Measurements from ENCODE around the gene CLIC5.

CLIC5 gene

GRCh38 chr6:45969883-45970282, 45.8 kb downstream of the CLIC5 start:
- Histone ChIP-seq H3K36me3 (ENCODE audit: control insufficient read depth in 2 of 2, insufficient read depth in 2 of 2, low read length in 2 of 2) (no peaks in the 10 kb centered on the region), H3K9me3 (ENCODE audit: control insufficient read depth in 2 of 2, low read length in 2 of 2) (no peaks in the 10 kb centered on the region), H3K9ac (ENCODE audit: low read depth in 1 of 2, low read length in 2 of 2) (peak overlapping the region; percentile 82 to 87), H3K4me1 (ENCODE audit: control insufficient read depth in 2 of 2, insufficient read depth in 2 of 2, low read length in 2 of 2) (peaks cover 7 to 20% of the 10 kb centered on the region in 2 donors), H3K27me3 (ENCODE audit: control insufficient read depth in 2 of 2, insufficient read depth in 2 of 2, low read length in 2 of 2) (no peaks in the 10 kb centered on the region), H3K27ac (ENCODE audit: low read depth in 2 of 2, low read length in 2 of 2) (peak overlapping the region; percentile 96 to 97), H3K4me3 (ENCODE audit: low read length in 2 of 2) (peak overlapping the region; percentile 68 to 76)

DNA sequence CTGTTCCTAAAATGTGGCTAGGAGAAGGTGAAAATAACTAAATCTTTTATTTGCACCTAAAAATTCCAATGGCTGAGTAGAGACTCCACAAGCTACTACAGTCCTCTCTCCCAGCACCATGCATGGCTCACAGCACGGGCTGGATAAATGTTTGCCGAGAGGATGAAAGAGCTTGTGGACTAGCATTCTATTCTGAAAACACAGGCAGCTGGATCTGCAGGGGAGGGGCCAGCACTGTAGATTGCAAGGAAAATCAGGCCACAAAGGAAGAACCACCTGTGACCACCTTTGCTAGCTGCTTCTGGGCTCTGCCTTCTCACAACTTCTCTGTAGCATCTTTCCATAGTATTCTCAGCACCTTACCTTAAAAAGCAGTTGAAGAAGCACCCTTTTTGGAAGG, 46.6 kb downstream of the CLIC5 start:
- Histone ChIP-seq H3K36me3 (ENCODE audit: control insufficient read depth in 2 of 2, insufficient read depth in 2 of 2, low read length in 2 of 2) (no peaks in the 10 kb centered on the region), H3K9ac (ENCODE audit: low read depth in 1 of 2, low read length in 2 of 2) (peak overlapping the region; percentile 42 to 87), H3K27me3 (ENCODE audit: control insufficient read depth in 2 of 2, insufficient read depth in 2 of 2, low read length in 2 of 2) (no peaks in the 10 kb centered on the region), H3K9me3 (ENCODE audit: control insufficient read depth in 2 of 2, low read length in 2 of 2) (no peaks in the 10 kb centered on the region), H3K4me1 (ENCODE audit: control insufficient read depth in 2 of 2, insufficient read depth in 2 of 2, low read length in 2 of 2) (peaks cover 7 to 20% of the 10 kb centered on the region in 2 donors), H3K4me3 (ENCODE audit: low read length in 2 of 2) (peak overlapping the region; percentile 68 to 76), H3K27ac (ENCODE audit: low read depth in 2 of 2, low read length in 2 of 2) (peak overlapping the region; percentile 96 to 97)

DNA sequence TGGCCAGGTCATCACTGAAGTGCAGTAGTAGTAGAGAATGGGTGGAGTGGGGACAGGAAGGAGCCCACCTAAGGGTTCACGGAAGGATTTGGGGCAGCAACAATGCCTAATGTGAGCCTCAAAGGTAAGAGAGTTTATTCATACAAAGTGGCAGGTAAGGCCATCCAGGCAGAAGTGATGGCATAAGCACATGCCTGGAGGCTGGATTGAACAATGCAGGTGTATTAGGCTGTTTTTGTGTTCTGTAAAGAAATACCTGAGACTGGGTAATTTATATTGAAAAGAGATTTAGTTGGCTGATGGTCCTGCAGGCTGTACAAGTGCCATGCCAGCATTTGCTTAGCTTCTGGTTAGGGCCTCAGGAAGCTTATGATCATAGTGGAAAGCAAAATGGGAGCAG, 48.3 kb downstream of the CLIC5 start:
- H3K27me3 ChIP-seq (ENCODE audit: control insufficient read depth in 2 of 2, insufficient read depth in 2 of 2, low read length in 2 of 2), result no peaks in the 10 kb centered on the region
- H3K9ac ChIP-seq (ENCODE audit: low read depth in 1 of 2, low read length in 2 of 2), result no peak overlapping the region

GRCh38 chr6:45966797-45967196, 48.9 kb downstream of the CLIC5 start:
- H3K4me3 ChIP-seq (ENCODE audit: low read length in 2 of 2), result no peak overlapping the region
- no peaks in the 10 kb centered on the region for H3K9me3 ChIP-seq (ENCODE audit: control insufficient read depth in 2 of 2, low read length in 2 of 2)
- no peaks in the 10 kb centered on the region for H3K27me3 ChIP-seq (ENCODE audit: control insufficient read depth in 2 of 2, insufficient read depth in 2 of 2, low read length in 2 of 2)
- no peak overlapping the region for H3K27ac ChIP-seq (ENCODE audit: low read depth in 2 of 2, low read length in 2 of 2)
- H3K9ac ChIP-seq (ENCODE audit: low read depth in 1 of 2, low read length in 2 of 2), result no peak overlapping the region
- H3K36me3 ChIP-seq (ENCODE audit: control insufficient read depth in 2 of 2, insufficient read depth in 2 of 2, low read length in 2 of 2), result no peaks in the 10 kb centered on the region
- peaks cover 7 to 20% of the 10 kb centered on the region in 2 donors for H3K4me1 ChIP-seq (ENCODE audit: control insufficient read depth in 2 of 2, insufficient read depth in 2 of 2, low read length in 2 of 2)

More for the DNA sequence above, 48.3 kb downstream of the CLIC5 start:
- peaks cover 7 to 20% of the 10 kb centered on the region in 2 donors for H3K4me1 ChIP-seq (ENCODE audit: control insufficient read depth in 2 of 2, insufficient read depth in 2 of 2, low read length in 2 of 2)
- no peak overlapping the region for H3K27ac ChIP-seq (ENCODE audit: low read depth in 2 of 2, low read length in 2 of 2)
- H3K9me3 ChIP-seq (ENCODE audit: control insufficient read depth in 2 of 2, low read length in 2 of 2), result no peaks in the 10 kb centered on the region
- no peaks in the 10 kb centered on the region for H3K36me3 ChIP-seq (ENCODE audit: control insufficient read depth in 2 of 2, insufficient read depth in 2 of 2, low read length in 2 of 2)
- no peak overlapping the region for H3K4me3 ChIP-seq (ENCODE audit: low read length in 2 of 2)

DNA sequence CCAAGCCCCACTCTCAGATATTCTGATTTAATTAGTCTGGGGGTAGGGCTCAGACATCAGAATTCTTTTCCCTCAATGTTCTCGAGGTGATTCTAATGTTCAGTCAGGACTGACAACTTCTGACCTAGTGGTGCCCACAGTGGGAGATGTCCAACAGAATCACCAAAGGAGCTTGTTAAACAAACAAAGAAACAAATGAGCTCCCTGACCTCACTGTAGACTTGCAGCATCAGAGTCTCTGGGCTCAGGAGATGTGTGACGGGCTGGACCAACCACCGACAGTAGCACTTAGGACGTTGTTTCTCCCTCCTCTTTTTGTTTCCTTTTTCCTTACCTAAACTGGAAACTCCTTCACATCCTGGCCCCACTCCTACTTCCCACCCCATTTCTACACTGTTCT, 49.3 kb downstream of the CLIC5 start:
- H3K4me1 ChIP-seq (ENCODE audit: control insufficient read depth in 2 of 2, insufficient read depth in 2 of 2, low read length in 2 of 2), result peaks cover 7 to 20% of the 10 kb centered on the region in 2 donors
- no peaks in the 10 kb centered on the region for H3K36me3 ChIP-seq (ENCODE audit: control insufficient read depth in 2 of 2, insufficient read depth in 2 of 2, low read length in 2 of 2)
- H3K27ac ChIP-seq (ENCODE audit: low read depth in 2 of 2, low read length in 2 of 2), result no peak overlapping the region

DNA sequence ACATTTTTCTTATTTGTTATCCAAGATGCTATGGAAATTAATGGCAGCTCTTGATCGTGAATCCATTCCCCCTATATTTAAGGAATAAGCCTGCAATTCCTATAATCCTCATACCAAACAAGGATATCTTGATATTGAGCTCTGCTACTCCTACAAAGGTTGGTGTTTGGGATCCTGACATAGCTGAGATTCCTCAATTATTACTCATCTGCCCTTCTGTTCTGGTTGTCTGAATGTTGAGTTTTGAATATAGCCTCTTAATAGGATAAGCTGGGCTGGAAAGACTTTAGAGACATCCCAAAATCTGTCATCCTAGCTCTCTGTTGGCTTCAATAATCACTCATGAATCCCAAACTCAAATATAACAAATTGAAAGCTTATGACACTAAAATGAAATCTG, 49.9 kb downstream of the CLIC5 start:
- peaks cover 7 to 17% of the 10 kb centered on the region in 2 donors for H3K4me1 ChIP-seq (ENCODE audit: control insufficient read depth in 2 of 2, insufficient read depth in 2 of 2, low read length in 2 of 2)
- H3K27me3 ChIP-seq (ENCODE audit: control insufficient read depth in 2 of 2, insufficient read depth in 2 of 2, low read length in 2 of 2), result no peaks in the 10 kb centered on the region
- H3K9ac ChIP-seq (ENCODE audit: low read depth in 1 of 2, low read length in 2 of 2), result no peak overlapping the region
- no peaks in the 10 kb centered on the region for H3K9me3 ChIP-seq (ENCODE audit: control insufficient read depth in 2 of 2, low read length in 2 of 2)
- H3K36me3 ChIP-seq (ENCODE audit: control insufficient read depth in 2 of 2, insufficient read depth in 2 of 2, low read length in 2 of 2), result no peaks in the 10 kb centered on the region
- no peak overlapping the region for H3K27ac ChIP-seq (ENCODE audit: low read depth in 2 of 2, low read length in 2 of 2)
- H3K4me3 ChIP-seq (ENCODE audit: low read length in 2 of 2), result no peak overlapping the region

More for the DNA sequence above, 49.3 kb downstream of the CLIC5 start:
- Histone ChIP-seq H3K27me3 (ENCODE audit: control insufficient read depth in 2 of 2, insufficient read depth in 2 of 2, low read length in 2 of 2) (no peaks in the 10 kb centered on the region), H3K4me3 (ENCODE audit: low read length in 2 of 2) (no peak overlapping the region), H3K9me3 (ENCODE audit: control insufficient read depth in 2 of 2, low read length in 2 of 2) (no peaks in the 10 kb centered on the region), H3K9ac (ENCODE audit: low read depth in 1 of 2, low read length in 2 of 2) (no peak overlapping the region)

DNA sequence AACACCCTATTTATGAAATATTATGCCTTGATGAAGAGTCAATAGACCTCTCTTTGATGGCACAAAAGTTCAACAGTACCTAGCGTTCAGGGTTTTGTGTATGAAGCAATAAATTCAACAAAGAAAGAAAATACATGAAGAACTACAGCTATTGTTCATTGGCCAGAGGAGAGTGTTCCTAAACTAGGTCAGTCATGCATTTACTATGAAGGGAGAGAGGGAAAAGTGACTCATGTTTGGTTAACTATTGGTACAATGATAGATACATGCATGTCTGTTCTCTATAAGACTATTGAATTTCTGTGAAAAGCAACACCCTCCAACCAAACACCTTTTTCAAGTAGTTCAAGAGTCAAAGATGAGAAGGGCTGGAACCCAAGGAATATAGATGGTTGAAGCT, 50.7 kb downstream of the CLIC5 start:
- Histone ChIP-seq H3K4me3 (ENCODE audit: low read length in 2 of 2) (no peak overlapping the region), H3K9ac (ENCODE audit: low read depth in 1 of 2, low read length in 2 of 2) (no peak overlapping the region), H3K27ac (ENCODE audit: low read depth in 2 of 2, low read length in 2 of 2) (peak overlapping the region in 1 of 2 donors; percentile 0), H3K9me3 (ENCODE audit: control insufficient read depth in 2 of 2, low read length in 2 of 2) (no peaks in the 10 kb centered on the region), H3K27me3 (ENCODE audit: control insufficient read depth in 2 of 2, insufficient read depth in 2 of 2, low read length in 2 of 2) (no peaks in the 10 kb centered on the region), H3K36me3 (ENCODE audit: control insufficient read depth in 2 of 2, insufficient read depth in 2 of 2, low read length in 2 of 2) (no peaks in the 10 kb centered on the region), H3K4me1 (ENCODE audit: control insufficient read depth in 2 of 2, insufficient read depth in 2 of 2, low read length in 2 of 2) (peaks cover 6 to 13% of the 10 kb centered on the region in 2 donors)

DNA sequence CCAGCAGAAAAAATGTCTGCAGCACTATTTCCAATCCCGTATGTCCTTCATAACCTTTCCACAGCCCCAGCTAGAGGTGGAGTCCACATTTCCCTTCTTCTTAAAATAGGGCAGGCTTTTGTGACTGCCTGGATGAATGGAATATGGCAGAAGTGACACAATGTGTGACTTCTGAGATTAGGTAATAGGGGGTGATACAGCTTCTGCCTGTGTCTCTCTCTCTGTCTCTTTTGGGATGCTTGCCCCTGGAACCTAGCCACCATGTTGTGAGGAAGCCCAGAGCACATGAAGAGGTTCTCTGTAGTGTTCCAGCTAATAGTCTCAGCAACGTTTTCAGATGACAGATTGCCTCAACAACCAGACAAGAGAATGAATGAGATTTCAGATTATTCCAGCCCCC, 51.4 kb downstream of the CLIC5 start:
- Histone ChIP-seq H3K4me1 (ENCODE audit: control insufficient read depth in 2 of 2, insufficient read depth in 2 of 2, low read length in 2 of 2) (peaks cover 3 to 13% of the 10 kb centered on the region in 2 donors), H3K27ac (ENCODE audit: low read depth in 2 of 2, low read length in 2 of 2) (no peak overlapping the region), H3K27me3 (ENCODE audit: control insufficient read depth in 2 of 2, insufficient read depth in 2 of 2, low read length in 2 of 2) (no peaks in the 10 kb centered on the region), H3K9ac (ENCODE audit: low read depth in 1 of 2, low read length in 2 of 2) (no peak overlapping the region), H3K36me3 (ENCODE audit: control insufficient read depth in 2 of 2, insufficient read depth in 2 of 2, low read length in 2 of 2) (no peaks in the 10 kb centered on the region), H3K4me3 (ENCODE audit: low read length in 2 of 2) (no peak overlapping the region), H3K9me3 (ENCODE audit: control insufficient read depth in 2 of 2, low read length in 2 of 2) (no peaks in the 10 kb centered on the region)

DNA sequence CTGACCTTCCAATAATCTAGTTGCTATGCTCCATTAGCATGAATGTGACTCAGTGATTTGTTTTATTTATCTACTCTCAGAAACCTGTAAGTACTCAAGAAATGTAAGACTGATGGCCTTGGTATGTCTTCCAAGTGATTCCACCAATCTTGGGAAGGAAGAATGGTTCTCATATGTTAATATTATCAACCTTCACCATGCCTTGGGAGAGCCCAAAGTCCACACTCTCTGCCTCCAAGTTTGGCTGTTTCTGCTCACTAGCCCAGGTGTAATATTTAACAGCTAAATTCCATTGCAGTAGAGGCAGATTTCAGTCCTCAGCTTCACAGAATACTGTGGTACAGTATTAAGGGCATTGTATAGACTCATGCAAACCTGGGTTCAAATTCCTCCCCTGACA, 51.8 kb downstream of the CLIC5 start:
- Histone ChIP-seq H3K27ac (ENCODE audit: low read depth in 2 of 2, low read length in 2 of 2) (no peak overlapping the region), H3K9me3 (ENCODE audit: control insufficient read depth in 2 of 2, low read length in 2 of 2) (no peaks in the 10 kb centered on the region), H3K27me3 (ENCODE audit: control insufficient read depth in 2 of 2, insufficient read depth in 2 of 2, low read length in 2 of 2) (no peaks in the 10 kb centered on the region), H3K4me1 (ENCODE audit: control insufficient read depth in 2 of 2, insufficient read depth in 2 of 2, low read length in 2 of 2) (peaks cover 3 to 14% of the 10 kb centered on the region in 2 donors), H3K36me3 (ENCODE audit: control insufficient read depth in 2 of 2, insufficient read depth in 2 of 2, low read length in 2 of 2) (no peaks in the 10 kb centered on the region), H3K4me3 (ENCODE audit: low read length in 2 of 2) (no peak overlapping the region), H3K9ac (ENCODE audit: low read depth in 1 of 2, low read length in 2 of 2) (no peak overlapping the region)

DNA sequence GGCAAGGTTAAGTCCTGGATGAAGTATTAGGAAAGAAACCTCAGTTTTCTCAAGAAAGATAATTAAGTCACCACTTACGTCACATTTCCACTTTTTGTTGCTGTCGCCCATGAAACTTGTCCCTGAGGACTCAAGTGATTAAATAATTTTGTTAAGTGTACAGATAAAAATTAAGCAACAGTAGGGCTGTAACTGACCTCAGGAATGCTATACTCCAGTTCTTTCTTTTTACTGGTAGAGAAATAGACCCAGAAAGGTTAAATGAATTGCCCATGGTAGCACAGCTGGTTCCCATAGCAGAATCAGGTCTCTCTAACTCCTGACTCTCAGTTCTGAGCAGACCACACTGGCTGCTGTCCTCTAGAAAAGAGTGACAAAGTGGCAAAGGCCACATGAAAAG, 54.5 kb downstream of the CLIC5 start:
- no peaks in the 10 kb centered on the region for H3K9me3 ChIP-seq (ENCODE audit: control insufficient read depth in 2 of 2, low read length in 2 of 2)
- no peaks in the 10 kb centered on the region for H3K36me3 ChIP-seq (ENCODE audit: control insufficient read depth in 2 of 2, insufficient read depth in 2 of 2, low read length in 2 of 2)
- no peak overlapping the region for H3K4me3 ChIP-seq (ENCODE audit: low read length in 2 of 2)
- peaks cover 0 to 6% of the 10 kb centered on the region in 2 donors for H3K4me1 ChIP-seq (ENCODE audit: control insufficient read depth in 2 of 2, insufficient read depth in 2 of 2, low read length in 2 of 2)
- H3K9ac ChIP-seq (ENCODE audit: low read depth in 1 of 2, low read length in 2 of 2), result no peak overlapping the region
- H3K27ac ChIP-seq (ENCODE audit: low read depth in 2 of 2, low read length in 2 of 2), result no peak overlapping the region
- H3K27me3 ChIP-seq (ENCODE audit: control insufficient read depth in 2 of 2, insufficient read depth in 2 of 2, low read length in 2 of 2), result no peaks in the 10 kb centered on the region

All from mucosa of rectum (tissue), 2 donors.